Caco-2 (cell line): Measurements from ENCODE around the gene KRTAP9-2. TPM values are rescaled to one million over a fixed set of nuclear protein-coding genes. Genes with fewer than 3 reads are reported as not detected.
"Not testable (repeated sequence)": the region's sequence is repeated elsewhere in the genome, so short reads cannot be mapped to it uniquely, and the experiment has no call there.

Source experiments
- BruUV-seq: library from RNA; stranded (reverse); fragments of 400-500 nt; replicated peaks from 2 replicates; lab custom pipeline; 2021; lab: Mats Ljungman, UMichigan
- CTCF ChIA-PET: fragments of 300-600 bp; sonication (Branson Sonifier 250); formaldehyde crosslinking; loops from one replicate; lab custom pipeline; 2022; ENCODE audit warnings: antibody characterized with exemption; lab: Charles Lee
- POLR2A ChIA-PET: fragments of 300-600 bp; sonication (Branson Sonifier 250); formaldehyde crosslinking; loops from one replicate; lab custom pipeline; 2022; ENCODE audit warnings: antibody characterized with exemption; lab: Charles Lee
- DNase-seq, 2 experiments: peaks; one replicate each; pipeline versions ENCODE4 v3.0.0 to v3.0.0-alpha.2; 2020 to 2022
- H3K27me3 ChIP-seq: replicated peaks from 2 replicates; pipeline ENCODE4 v1.6.0; 2011; ENCODE audit warnings: low read length; ENCODE audit not compliant: control insufficient read depth, insufficient read depth
- H3K36me3 ChIP-seq: 2 replicates; pipeline ENCODE4 v1.5.1; 2011; ENCODE audit warnings: low read length; ENCODE audit not compliant: control insufficient read depth, insufficient read depth
- H3K4me1 ChIP-seq: fragments of 250-450 bp; sonication (Bioruptor Pico); 2 replicates; pipeline ENCODE4 v1.5.1; 2020; ENCODE audit warnings: mild to moderate bottlenecking
- H3K4me3 ChIP-seq: 2 replicates; pipeline ENCODE4 v1.5.1; 2011; ENCODE audit warnings: low read depth, mild to moderate bottlenecking, control low read depth, low read length
- H3K9me3 ChIP-seq: fragments of 250-450 bp; sonication (Bioruptor Pico); 2 replicates; pipeline ENCODE4 v1.5.1; 2020; ENCODE audit warnings: mild to moderate bottlenecking, moderate library complexity
- H3K27ac Mint-ChIP-seq: one replicate; pipeline ENCODE4 v1.8.0; 2022; ENCODE audit warnings: mixed read lengths; ENCODE audit not compliant: unreplicated experiment
- H3K27me3 Mint-ChIP-seq: one replicate; pipeline ENCODE4 v1.8.0; 2022; ENCODE audit warnings: mixed read lengths; ENCODE audit not compliant: insufficient read depth, unreplicated experiment
- H3K36me3 Mint-ChIP-seq: one replicate; pipeline ENCODE4 v1.8.0; 2022; ENCODE audit warnings: mild to moderate bottlenecking, mixed read lengths; ENCODE audit not compliant: insufficient read depth, unreplicated experiment
- H3K4me1 Mint-ChIP-seq: one replicate; pipeline ENCODE4 v1.8.0; 2022; ENCODE audit warnings: low read depth, mixed read lengths; ENCODE audit not compliant: unreplicated experiment
- H3K4me3 Mint-ChIP-seq: one replicate; pipeline ENCODE4 v1.8.0; 2022; ENCODE audit warnings: mild to moderate bottlenecking, moderate library complexity, mixed read lengths; ENCODE audit not compliant: unreplicated experiment
- H3K9me3 Mint-ChIP-seq: one replicate; pipeline ENCODE4 v1.8.0; 2022; ENCODE audit warnings: mixed read lengths; ENCODE audit not compliant: unreplicated experiment
- CTCF ChIP-seq, 2 experiments: fragments of 200-600 bp in 1 of 2; IDR thresholded peaks; 1 replicate in 1 of 2; 2 replicates in 1 of 2; pipeline versions ENCODE4 v1.5.1 to v1.8.0; 2011 to 2022; ENCODE audit warnings: antibody characterized with exemption in 1 of 2, control low read depth in 1 of 2, inconsistent platforms in 1 of 2, low read depth in 1 of 2, low read length in 1 of 2, mild to moderate bottlenecking in 1 of 2, moderate library complexity in 1 of 2; ENCODE audit not compliant: insufficient read depth in 1 of 2, severe bottlenecking in 1 of 2, unreplicated experiment in 1 of 2
- intact Hi-C: fragments of 100-400 bp; cut with micrococcal nuclease; formaldehyde crosslinking; loops from one replicate; pipeline ENCODE4 v1.10.0; 2022; ENCODE audit not compliant: unreplicated experiment
- total RNA-seq: library from RNA; stranded (reverse); gene quantifications from 2 replicates; pipeline ENCODE4 v1.2.3, GENCODE V29; 2022

Gene KRTAP9-2
- total RNA-seq, 1 experiment from 2014 or later, result not detected

DNA sequence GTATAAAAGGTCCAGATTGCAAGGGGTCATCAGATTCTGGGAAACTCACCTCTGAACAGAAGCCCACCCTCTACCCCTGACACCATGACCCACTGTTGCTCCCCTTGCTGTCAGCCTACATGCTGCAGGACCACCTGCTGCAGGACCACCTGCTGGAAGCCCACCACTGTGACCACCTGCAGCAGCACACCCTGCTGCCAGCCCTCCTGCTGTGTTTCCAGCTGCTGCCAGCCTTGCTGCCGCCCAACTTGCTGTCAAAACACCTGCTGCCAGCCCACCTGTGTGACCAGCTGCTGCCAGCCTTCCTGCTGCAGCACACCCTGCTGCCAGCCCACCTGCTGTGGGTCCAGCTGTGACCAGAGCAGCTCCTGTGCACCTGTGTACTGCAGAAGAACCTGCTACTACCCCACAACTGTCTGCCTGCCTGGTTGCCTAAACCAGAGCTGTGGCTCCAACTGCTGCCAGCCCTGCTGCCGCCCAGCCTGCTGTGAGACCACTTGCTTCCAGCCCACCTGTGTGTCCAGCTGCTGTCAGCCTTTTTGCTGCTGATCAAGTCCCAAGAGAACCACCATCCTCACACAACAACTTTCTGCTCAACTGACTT is 23.3 kb downstream of the KRTAP9-2 start, which contains the start of gene KRTAP9-4:
TSS of gene KRTAP9-4 (plus strand) at position 51 of the 604 bp plus-strand sequence. CDS start at position 85, 34 bp downstream.
- DNase-seq, CTCF ChIA-PET, H3K27me3 ChIP-seq, POLR2A ChIA-PET, H3K4me1 ChIP-seq, H3K4me3 Mint-ChIP-seq, H3K36me3 ChIP-seq, H3K27ac Mint-ChIP-seq, intact Hi-C loops, H3K9me3 Mint-ChIP-seq, H3K9me3 ChIP-seq, BruUV-seq, H3K4me1 Mint-ChIP-seq, H3K36me3 Mint-ChIP-seq, H3K4me3 ChIP-seq: not testable (repeated sequence)
- peaks cover 10% of the 10 kb centered on the region for H3K27me3 Mint-ChIP-seq

GRCh38 chr17:41251261-41251660 is 24.8 kb downstream of the KRTAP9-2 start:
- no peaks in the 10 kb centered on the region for H3K9me3 ChIP-seq
- no peak overlapping the region for H3K4me3 Mint-ChIP-seq
- no peaks in the 10 kb centered on the region for H3K36me3 ChIP-seq
- no peaks in the 10 kb centered on the region for H3K4me1 Mint-ChIP-seq
- no peaks in the 10 kb centered on the region for H3K36me3 Mint-ChIP-seq
- no peaks in the 10 kb centered on the region for H3K9me3 Mint-ChIP-seq
- ChIA-PET CTCF (no interaction called here), POLR2A (no interaction called here)
- no peak for TF ChIP-seq CTCF (IDR thresholded peaks at IDR 0.05; ENCODE audit: insufficient read depth in 1 of 2, low read depth in 1 of 2, low read length in 1 of 2, severe bottlenecking in 1 of 2, unreplicated experiment in 1 of 2)
- no TSS peak for BruUV-seq
- no peak overlapping the region for H3K4me3 ChIP-seq
- no peaks in the 10 kb centered on the region for H3K4me1 ChIP-seq
- H3K27ac Mint-ChIP-seq, result no peak overlapping the region
- DNase-seq, result no peak
- no peaks in the 10 kb centered on the region; the same call in 1 of the 2 replicates for H3K27me3 ChIP-seq
- peaks cover 14% of the 10 kb centered on the region for H3K27me3 Mint-ChIP-seq
- intact Hi-C loops, result no loop called here

DNA sequence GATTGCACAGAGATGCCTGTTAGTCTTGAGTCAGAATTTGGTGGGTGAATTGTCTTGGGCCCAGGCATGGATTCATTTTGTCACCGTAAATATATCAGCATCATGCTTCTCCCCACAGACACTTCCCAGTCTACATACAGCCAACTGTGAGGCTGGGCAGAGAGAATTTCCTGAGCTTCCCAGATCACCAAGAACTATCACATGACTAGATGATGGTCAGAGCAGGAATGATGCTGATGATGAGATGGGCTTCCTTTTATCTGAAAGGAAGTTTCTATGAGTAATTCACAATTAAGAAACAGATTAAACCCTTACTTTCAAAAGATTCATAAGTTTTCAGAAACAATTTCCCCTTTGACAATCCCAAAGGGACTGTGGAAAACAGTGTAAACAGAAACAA is 28.4 kb downstream of the KRTAP9-2 start:
- intact Hi-C loops, result no loop called here
- H3K4me3 ChIP-seq, result no peak overlapping the region
- no peaks in the 10 kb centered on the region for H3K4me1 ChIP-seq
- DNase-seq, result no peak
- BruUV-seq, result no TSS peak
- no peak overlapping the region for H3K4me3 Mint-ChIP-seq
- H3K9me3 ChIP-seq, result no peaks in the 10 kb centered on the region
- no peaks in the 10 kb centered on the region; the same call in 1 of the 2 replicates for H3K27me3 ChIP-seq
- H3K4me1 Mint-ChIP-seq, result peaks cover 6% of the 10 kb centered on the region
- H3K9me3 Mint-ChIP-seq, result no peaks in the 10 kb centered on the region
- ChIA-PET CTCF (no interaction called here), POLR2A (no interaction called here)
- H3K27ac Mint-ChIP-seq, result no peak overlapping the region
- H3K27me3 Mint-ChIP-seq, result peaks cover 12% of the 10 kb centered on the region
- TF ChIP-seq CTCF (IDR thresholded peaks at IDR 0.05; ENCODE audit: insufficient read depth in 1 of 2, low read depth in 1 of 2, low read length in 1 of 2, severe bottlenecking in 1 of 2, unreplicated experiment in 1 of 2), result no peak
- H3K36me3 Mint-ChIP-seq, result no peaks in the 10 kb centered on the region
- no peaks in the 10 kb centered on the region for H3K36me3 ChIP-seq

- H3K36me3 Mint-ChIP-seq, H3K4me3 Mint-ChIP-seq, H3K27me3 ChIP-seq, H3K4me3 ChIP-seq, H3K9me3 Mint-ChIP-seq, H3K4me1 ChIP-seq, intact Hi-C loops, H3K9me3 ChIP-seq, H3K27me3 Mint-ChIP-seq, H3K27ac Mint-ChIP-seq, POLR2A ChIA-PET, H3K36me3 ChIP-seq, BruUV-seq, DNase-seq, CTCF ChIA-PET, H3K4me1 Mint-ChIP-seq: not testable (repeated sequence)
Measured at GRCh38 chr17:41255381-41256290, 29.2 kb downstream of the KRTAP9-2 start, which contains the start of gene KRTAP9-9. TSS of gene KRTAP9-9 (plus strand) at chr17:41255384.
